NOMO-1 (cell line): ENCODE data around the gene KDM1A.

Experiments
- DNase-seq, 2 experiments: peaks; one replicate each; lab custom pipeline; 2025; ENCODE audit not compliant: unreplicated experiment in 2 of 2; lab: John Stamatoyannopoulos, UW

The KDM1A gene

GRCh38 chr1:23066075-23066474 lies 46.8 kb downstream of the KDM1A start:
- no peak for DNase-seq

GRCh38 chr1:23069149-23069548 lies 49.9 kb downstream of the KDM1A start:
- no peak for DNase-seq

- DNase-seq, result no peak
Measured at GRCh38 chr1:23069675-23070074, 50.4 kb downstream of the KDM1A start.

- no peak for DNase-seq
Measured at GRCh38 chr1:23074012-23074411, 54.7 kb downstream of the KDM1A start.

GRCh38 chr1:23079025-23079424 lies 59.8 kb downstream of the KDM1A start:
- DNase-seq, result no peak

GRCh38 chr1:23080885-23081284 lies 61.6 kb downstream of the KDM1A start:
- no peak for DNase-seq

- no peak for DNase-seq
Measured at GRCh38 chr1:23081376-23081775, 62.1 kb downstream of the KDM1A start.

- DNase-seq, result no peak
Measured at GRCh38 chr1:23083714-23084480, 64.6 kb downstream of the KDM1A start.

GRCh38 chr1:23084880-23085279 lies 65.6 kb downstream of the KDM1A start:
- DNase-seq, result no peak

- no peak for DNase-seq
Measured at GRCh38 chr1:23085696-23086095, 66.4 kb downstream of the KDM1A start.

- DNase-seq, result no peak
Measured at GRCh38 chr1:23088027-23088426, 68.8 kb downstream of the KDM1A start.

- no peak for DNase-seq
Measured at GRCh38 chr1:23090056-23090455, 70.8 kb downstream of the KDM1A start.

- no peak for DNase-seq
Measured at GRCh38 chr1:23091545-23091944, 72.3 kb downstream of the KDM1A start.

GRCh38 chr1:23092447-23092846 lies 73.2 kb downstream of the KDM1A start:
- DNase-seq, result no peak

- no peak for DNase-seq
Measured at GRCh38 chr1:23097316-23097715, 78.0 kb downstream of the KDM1A start.

- DNase-seq, result peak; percentile 16 to 29
Measured at GRCh38 chr1:23098463-23099170, 79.3 kb downstream of the KDM1A start.

GRCh38 chr1:23099171-23099536 lies 79.9 kb downstream of the KDM1A start:
- no peak for DNase-seq

GRCh38 chr1:23100074-23100748 lies 80.9 kb downstream of the KDM1A start:
- DNase-seq, result peak; percentile 61 to 88

- no peak for DNase-seq
Measured at GRCh38 chr1:23101101-23101827, 82.0 kb downstream of the KDM1A start.

- no peak for DNase-seq
Measured at GRCh38 chr1:23101887-23102286, 82.6 kb downstream of the KDM1A start.

GRCh38 chr1:23102289-23102688 lies 83.0 kb downstream of the KDM1A start:
- DNase-seq, result no peak
